NCI-H1105 treated with DMSO at 0.1 percent for 48 hours (cell line): ENCODE results near the gene ATP6V1G1.
A peak's percentile ranks its signal among the peaks of the same experiment; 100 is the strongest.
"Not testable (repeated sequence)": the region's sequence is repeated elsewhere in the genome, so short reads cannot be mapped to it uniquely, and the experiment has no call there.

Experiments
- DNase-seq: peaks from one replicate; lab custom pipeline; 2025; lab: John Stamatoyannopoulos, UW

Gene ATP6V1G1

GRCh38 chr9:114587345-114588202 is at the start of gene ATP6V1G1:
Gene ATP6V1G1, plus strand, starts transcription at chr9:114587769. Its CDS starts 70 bp downstream, at chr9:114587839.
- DNase-seq: peak; percentile 96

GRCh38 chr9:114538241-114538640 is 49.3 kb upstream of the ATP6V1G1 start:
- no peak for DNase-seq

- no peak for DNase-seq
Observed at GRCh38 chr9:114539701-114540380, 47.7 kb upstream of the ATP6V1G1 start.

GRCh38 chr9:114545055-114545454 is 42.5 kb upstream of the ATP6V1G1 start:
- DNase-seq: no peak

- DNase-seq: no peak
Observed at GRCh38 chr9:114546851-114547250, 40.7 kb upstream of the ATP6V1G1 start.

- DNase-seq: no peak
Observed at GRCh38 chr9:114549697-114550330, 37.8 kb upstream of the ATP6V1G1 start.

- DNase-seq: no peak
Observed at GRCh38 chr9:114551750-114552685, 35.6 kb upstream of the ATP6V1G1 start.

GRCh38 chr9:114552706-114553105 is 34.9 kb upstream of the ATP6V1G1 start:
- no peak for DNase-seq

GRCh38 chr9:114553202-114553601 is 34.4 kb upstream of the ATP6V1G1 start:
- DNase-seq: no peak

- no peak for DNase-seq
Observed at GRCh38 chr9:114555696-114556095, 31.9 kb upstream of the ATP6V1G1 start.

GRCh38 chr9:114558027-114558675 is 29.4 kb upstream of the ATP6V1G1 start:
- no peak for DNase-seq

- DNase-seq: no peak
Observed at GRCh38 chr9:114559830-114560513, 27.6 kb upstream of the ATP6V1G1 start.

- no peak for DNase-seq
Observed at GRCh38 chr9:114560956-114561355, 26.6 kb upstream of the ATP6V1G1 start.

GRCh38 chr9:114561771-114562170 is 25.8 kb upstream of the ATP6V1G1 start:
- DNase-seq: no peak

GRCh38 chr9:114565204-114565603 is 22.4 kb upstream of the ATP6V1G1 start:
- no peak for DNase-seq

GRCh38 chr9:114570742-114571141 is 16.8 kb upstream of the ATP6V1G1 start:
- no peak for DNase-seq

GRCh38 chr9:114571391-114571790 is 16.2 kb upstream of the ATP6V1G1 start:
- DNase-seq: no peak

GRCh38 chr9:114572199-114572598 is 15.4 kb upstream of the ATP6V1G1 start:
- DNase-seq: no peak

GRCh38 chr9:114574438-114574837 is 13.1 kb upstream of the ATP6V1G1 start:
- DNase-seq: no peak

GRCh38 chr9:114576779-114577178 is 10.8 kb upstream of the ATP6V1G1 start:
- DNase-seq: not testable (repeated sequence)
